GM12801 (cell line): ENCODE data around the gene KCNMB2.

Experiments used
- CTCF ChIP-seq: IDR thresholded peaks from one replicate; pipeline ENCODE4 v1.5.1; 2011; ENCODE audit warnings: control low read depth; ENCODE audit not compliant: insufficient read length; ENCODE audit errors: extremely low read depth

The KCNMB2 gene

GRCh38 chr3:178562143-178562946, 26.1 kb downstream of the KCNMB2 start:
- TF ChIP-seq CTCF: no peak

- no peak for TF ChIP-seq CTCF
These were observed 26.7 kb downstream of the KCNMB2 start for GRCh38 chr3:178562947-178563232.

- no peak for TF ChIP-seq CTCF
These were observed 31.4 kb downstream of the KCNMB2 start for GRCh38 chr3:178567611-178568010.

GRCh38 chr3:178568155-178568731, 32.0 kb downstream of the KCNMB2 start:
- no peak for TF ChIP-seq CTCF

GRCh38 chr3:178568911-178569310, 32.7 kb downstream of the KCNMB2 start:
- no peak for TF ChIP-seq CTCF

GRCh38 chr3:178569826-178570225, 33.6 kb downstream of the KCNMB2 start:
- no peak for TF ChIP-seq CTCF

- no peak for TF ChIP-seq CTCF
These were observed 47.8 kb downstream of the KCNMB2 start for GRCh38 chr3:178583963-178584575.
